SIG-M5 treated with dmso at 0.1 percent for 504 hours (cell line): ENCODE results near the gene MS4A13.
"Not testable (repeated sequence)": the region's sequence is repeated elsewhere in the genome, so short reads cannot be mapped to it uniquely, and the experiment has no call there.

Source experiments
- DNase-seq: peaks from one replicate; lab custom pipeline; 2025; ENCODE audit not compliant: unreplicated experiment; lab: John Stamatoyannopoulos, UW

MS4A13 gene

GRCh38 chr11:60530454-60531100, 15.4 kb downstream of the MS4A13 start:
- DNase-seq, result peak; percentile 11

- DNase-seq, result not testable (repeated sequence)
Observed at GRCh38 chr11:60532383-60532782, 17.2 kb downstream of the MS4A13 start.

GRCh38 chr11:60538627-60539026, 23.4 kb downstream of the MS4A13 start:
- not testable (repeated sequence) for DNase-seq

- DNase-seq, result no peak
Observed at GRCh38 chr11:60544077-60544476, 28.9 kb downstream of the MS4A13 start.

- DNase-seq, result no peak
Observed at GRCh38 chr11:60561254-60561653, 46.1 kb downstream of the MS4A13 start.

GRCh38 chr11:60563553-60564235, 48.5 kb downstream of the MS4A13 start:
- peak; percentile 12 for DNase-seq

- DNase-seq, result peak; percentile 92
Observed at GRCh38 chr11:60566776-60567175, 51.6 kb downstream of the MS4A13 start.

- DNase-seq, result peak; percentile 26
Observed at GRCh38 chr11:60570970-60571369, 55.8 kb downstream of the MS4A13 start.

- no peak for DNase-seq
Observed at GRCh38 chr11:60589611-60590010, 74.4 kb downstream of the MS4A13 start.
